A549 (cell line): ENCODE measurements around the gene SGTB.

Experiments used
- CBX2 ChIP-seq: fragments of 200-600 bp; sonication (generic); IDR thresholded peaks from 2 replicates; pipeline ENCODE4 v1.6.1; 2016; ENCODE audit warnings: low read depth, mild to moderate bottlenecking, borderline replicate concordance
- EP300 ChIP-seq, 2 experiments: fragments of >200 bp; sonication (Bioruptor Twin); formaldehyde crosslinking; IDR thresholded peaks; 2 replicates in 1 of 2; 3 replicates in 1 of 2; pipeline ENCODE4 v1.6.1; 2016 to 2017
- MAFK ChIP-seq: fragments of 450-650 bp; IDR thresholded peaks from 2 replicates; pipeline ENCODE4 v1.6.1; 2014; ENCODE audit not compliant: partially characterized antibody
- TF ChIP-seq, protein P1 (sequence below): fragments of >200 bp; sonication (Bioruptor Twin); formaldehyde crosslinking; IDR thresholded peaks from 3 replicates; pipeline ENCODE4 v1.5.1; 2016

DNA sequence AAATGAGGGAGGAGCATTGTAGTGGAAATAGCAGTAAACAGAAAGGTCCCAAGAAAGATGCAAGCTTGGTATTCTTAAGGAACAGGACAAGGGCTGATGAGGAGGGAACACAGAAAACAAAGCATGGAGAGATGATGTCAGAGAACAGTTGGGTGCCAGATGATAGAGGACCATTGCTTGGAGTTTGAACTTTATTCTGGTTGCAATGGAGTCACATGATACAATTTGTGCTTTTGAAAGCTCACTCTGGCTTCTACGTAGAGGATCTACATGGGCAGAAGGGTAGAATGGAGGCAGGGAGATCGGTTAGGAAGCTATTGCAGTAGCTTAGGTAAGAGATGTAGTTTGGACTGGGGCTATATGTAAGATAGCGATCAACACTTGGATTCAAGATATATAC, 39.8 kb downstream of the SGTB start:
- no peak for TF ChIP-seq EP300 (IDR thresholded peaks at IDR 0.05)
- no peak for TF ChIP-seq CBX2
- no peak for TF ChIP-seq MAFK
- TF ChIP-seq, protein P1, sequence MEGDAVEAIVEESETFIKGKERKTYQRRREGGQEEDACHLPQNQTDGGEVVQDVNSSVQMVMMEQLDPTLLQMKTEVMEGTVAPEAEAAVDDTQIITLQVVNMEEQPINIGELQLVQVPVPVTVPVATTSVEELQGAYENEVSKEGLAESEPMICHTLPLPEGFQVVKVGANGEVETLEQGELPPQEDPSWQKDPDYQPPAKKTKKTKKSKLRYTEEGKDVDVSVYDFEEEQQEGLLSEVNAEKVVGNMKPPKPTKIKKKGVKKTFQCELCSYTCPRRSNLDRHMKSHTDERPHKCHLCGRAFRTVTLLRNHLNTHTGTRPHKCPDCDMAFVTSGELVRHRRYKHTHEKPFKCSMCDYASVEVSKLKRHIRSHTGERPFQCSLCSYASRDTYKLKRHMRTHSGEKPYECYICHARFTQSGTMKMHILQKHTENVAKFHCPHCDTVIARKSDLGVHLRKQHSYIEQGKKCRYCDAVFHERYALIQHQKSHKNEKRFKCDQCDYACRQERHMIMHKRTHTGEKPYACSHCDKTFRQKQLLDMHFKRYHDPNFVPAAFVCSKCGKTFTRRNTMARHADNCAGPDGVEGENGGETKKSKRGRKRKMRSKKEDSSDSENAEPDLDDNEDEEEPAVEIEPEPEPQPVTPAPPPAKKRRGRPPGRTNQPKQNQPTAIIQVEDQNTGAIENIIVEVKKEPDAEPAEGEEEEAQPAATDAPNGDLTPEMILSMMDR: no peak
